H1 (cell line): ENCODE measurements around the gene HCK. TPM values are rescaled to one million over a fixed set of nuclear protein-coding genes. Genes with fewer than 3 reads are reported as not detected.

ENCODE experiments used
- CTCF ChIA-PET: fragments of 300-600 bp; sonication (Branson Sonifier 250); formaldehyde crosslinking; loops from one replicate; lab custom pipeline; 2021; ENCODE audit not compliant: partially characterized antibody; lab: Charles Lee
- POLR2A ChIA-PET: fragments of 300-600 bp; sonication (Branson Sonifier 250); formaldehyde crosslinking; loops from one replicate; lab custom pipeline; 2021; ENCODE audit warnings: inconsistent platforms; ENCODE audit not compliant: partially characterized antibody; lab: Charles Lee
- DNase-seq, 2 experiments: peaks; one replicate each; pipeline versions ENCODE4 v3.0.0 to v3.0.0-alpha.2; 2010 to 2022; ENCODE audit warnings: low spot score in 2 of 2, low read depth in 1 of 2, mixed read lengths in 1 of 2
- FAIRE-seq: peaks from 2 replicates; lab custom pipeline; 2011; peaks lifted over from hg19 to GRCh38; lab: Jason Lieb, UNC
- H2AFZ ChIP-seq: 2 replicates; pipeline ENCODE4 v1.8.1; 2012; ENCODE audit warnings: low read length, inconsistent platforms
- H2AK5ac ChIP-seq: 2 replicates; pipeline ENCODE4 v1.6.1; 2013; ENCODE audit warnings: low read depth, low read length
- H2BK120ac ChIP-seq: replicated peaks from 2 replicates; pipeline ENCODE3; 2013; ENCODE audit warnings: low read depth, low read length, inconsistent platforms
- H2BK12ac ChIP-seq: 2 replicates; pipeline ENCODE4 v1.6.1; 2013; ENCODE audit warnings: low read depth, low read length
- H2BK15ac ChIP-seq: 2 replicates; pipeline ENCODE4 v1.6.1; 2013; ENCODE audit warnings: low read length
- H2BK20ac ChIP-seq: 2 replicates; pipeline ENCODE4 v1.6.1; 2013; ENCODE audit warnings: low read length
- H2BK5ac ChIP-seq: 2 replicates; pipeline ENCODE4 v1.6.1; 2013; ENCODE audit warnings: low read depth, low read length
- H3K14ac ChIP-seq: 2 replicates; pipeline ENCODE4 v1.6.1; 2013; ENCODE audit warnings: inconsistent platforms; ENCODE audit not compliant: insufficient read length
- H3K18ac ChIP-seq: 2 replicates; pipeline ENCODE4 v1.6.1; 2013; ENCODE audit warnings: low read length; ENCODE audit errors: extremely low read depth
- H3K23ac ChIP-seq: 2 replicates; pipeline ENCODE4 v1.6.1; 2013; ENCODE audit warnings: inconsistent platforms; ENCODE audit not compliant: insufficient read length
- H3K23me2 ChIP-seq: 2 replicates; pipeline ENCODE4 v1.6.1; 2013; ENCODE audit warnings: low read depth, low read length
- H3K27ac ChIP-seq: 2 replicates; pipeline ENCODE4 v1.6.1; 2011; ENCODE audit warnings: low read depth, low read length, inconsistent platforms
- H3K27me3 ChIP-seq, 4 experiments: replicated peaks in 1 of 4; 1 replicate in 1 of 4; 2 replicates in 3 of 4; pipeline versions ENCODE4 v1.6.1 to v1.8.1; 2011 to 2013; ENCODE audit warnings: low read length in 3 of 4, mild to moderate bottlenecking in 3 of 4, inconsistent platforms in 2 of 4, mixed read lengths in 2 of 4, moderate library complexity in 1 of 4; ENCODE audit not compliant: control insufficient read depth in 3 of 4, insufficient read depth in 3 of 4; ENCODE audit errors: extremely low read depth in 1 of 4
- H3K36me3 ChIP-seq, 4 experiments: 2 replicates each; pipeline versions ENCODE4 v1.6.1 to v1.8.1; 2011 to 2013; ENCODE audit warnings: mild to moderate bottlenecking in 4 of 4, low read length in 3 of 4, moderate library complexity in 2 of 4, control low read depth in 1 of 4, inconsistent platforms in 1 of 4; ENCODE audit not compliant: insufficient read depth in 4 of 4, control insufficient read depth in 2 of 4
- H3K4ac ChIP-seq: replicated peaks from 2 replicates; pipeline ENCODE3; 2013; ENCODE audit warnings: low read length, low read depth, mixed read lengths, inconsistent platforms; ENCODE audit not compliant: insufficient read length
- H3K4me1 ChIP-seq, 4 experiments: replicated peaks in 1 of 4; 1 replicate in 1 of 4; 2 replicates in 3 of 4; pipeline versions ENCODE4 v1.6.1 to v1.8.1; 2011 to 2013; ENCODE audit warnings: low read length in 3 of 4, inconsistent platforms in 2 of 4, mixed read lengths in 1 of 4; ENCODE audit not compliant: insufficient read depth in 4 of 4, control insufficient read depth in 3 of 4
- H3K4me2 ChIP-seq, 2 experiments: 2 replicates each; pipeline versions ENCODE4 v1.6.1 to v1.8.1; 2011 to 2013; ENCODE audit warnings: low read depth in 2 of 2, low read length in 2 of 2, control low read depth in 1 of 2, inconsistent platforms in 1 of 2, mild to moderate bottlenecking in 1 of 2; ENCODE audit not compliant: insufficient read depth in 1 of 2
- H3K4me3 ChIP-seq, 4 experiments: fragments of 200-600, 300-600 bp in 1 of 4; sonication (generic), shearing (Covaris generic), sonication (Bioruptor Twin) in 1 of 4; 2 replicates each; pipeline versions ENCODE4 v1.5.1 to v1.8.1; 2011 to 2016; ENCODE audit warnings: low read length in 4 of 4, low read depth in 3 of 4, control low read depth in 2 of 4, inconsistent platforms in 2 of 4, mild to moderate bottlenecking in 2 of 4, mixed read lengths in 1 of 4, moderate library complexity in 1 of 4; ENCODE audit not compliant: insufficient read depth in 2 of 4; ENCODE audit errors: extremely low read depth in 1 of 4
- H3K56ac ChIP-seq: replicated peaks from 2 replicates; pipeline ENCODE3; 2013; ENCODE audit warnings: low read depth, mild to moderate bottlenecking, mixed read lengths, low read length, inconsistent platforms; ENCODE audit not compliant: insufficient read length
- H3K79me1 ChIP-seq: 2 replicates; pipeline ENCODE4 v1.6.1; 2013; ENCODE audit warnings: low read depth, low read length, control low read depth
- H3K79me2 ChIP-seq, 2 experiments: 2 replicates each; pipeline versions ENCODE4 v1.6.1 to v1.8.1; 2012 to 2013; ENCODE audit warnings: low read length in 2 of 2, mild to moderate bottlenecking in 2 of 2, inconsistent platforms in 1 of 2; ENCODE audit not compliant: insufficient read depth in 2 of 2, control insufficient read depth in 1 of 2
- H3K9ac ChIP-seq, 4 experiments: replicated peaks in 1 of 4; 1 replicate in 1 of 4; 2 replicates in 3 of 4; pipeline versions ENCODE4 v1.6.1 to v1.8.1; 2011 to 2013; ENCODE audit warnings: low read depth in 3 of 4, low read length in 3 of 4, control low read depth in 2 of 4, mild to moderate bottlenecking in 2 of 4, moderate library complexity in 2 of 4, inconsistent platforms in 1 of 4; ENCODE audit errors: extremely low read depth in 1 of 4
- H3K9me3 ChIP-seq, 2 experiments: 2 replicates each; pipeline versions ENCODE4 v1.6.1 to v1.8.1; 2012 to 2013; ENCODE audit warnings: mild to moderate bottlenecking in 2 of 2, moderate library complexity in 2 of 2, control low read depth in 1 of 2, inconsistent platforms in 1 of 2, low read depth in 1 of 2, low read length in 1 of 2, mixed read lengths in 1 of 2; ENCODE audit not compliant: insufficient read depth in 2 of 2
- H4K20me1 ChIP-seq, 2 experiments: replicated peaks in 1 of 2; 2 replicates each; pipeline versions ENCODE3 to v1.8.1; 2011 to 2013; ENCODE audit warnings: inconsistent platforms in 2 of 2, low read length in 2 of 2, mild to moderate bottlenecking in 1 of 2; ENCODE audit not compliant: insufficient read depth in 2 of 2, control insufficient read depth in 1 of 2
- H4K5ac ChIP-seq: 2 replicates; pipeline ENCODE4 v1.6.1; 2013; ENCODE audit warnings: low read length, low read depth, mixed read lengths, inconsistent platforms; ENCODE audit not compliant: insufficient read length
- H4K8ac ChIP-seq: 2 replicates; pipeline ENCODE4 v1.8.0; 2013; ENCODE audit warnings: mild to moderate bottlenecking, moderate library complexity, low read length, inconsistent platforms; ENCODE audit not compliant: insufficient read depth; ENCODE audit errors: extremely low read depth
- H4K91ac ChIP-seq: replicated peaks from 2 replicates; pipeline ENCODE3; 2013; ENCODE audit warnings: low read length, mixed read lengths, inconsistent platforms; ENCODE audit not compliant: insufficient read length
- CREB1 ChIP-seq: IDR thresholded peaks from 2 replicates; pipeline ENCODE4 v1.6.1; 2012; ENCODE audit warnings: inconsistent platforms
- CTCF ChIP-seq, 3 experiments: IDR thresholded peaks; 1 replicate in 2 of 3; 2 replicates in 1 of 3; pipeline versions ENCODE4 v1.5.1 to v1.6.1; 2011; ENCODE audit warnings: low read length in 3 of 3, mild to moderate bottlenecking in 3 of 3, inconsistent platforms in 2 of 3, low read depth in 1 of 3, moderate library complexity in 1 of 3; ENCODE audit not compliant: insufficient read depth in 1 of 3; ENCODE audit errors: control extremely low read depth in 1 of 3
- EZH2 ChIP-seq: fragments of 200-600 bp; sonication (generic); IDR thresholded peaks from 2 replicates; pipeline ENCODE4 v1.7.1; 2012; ENCODE audit warnings: low read depth, mild to moderate bottlenecking, moderate library complexity, low read length, inconsistent platforms; ENCODE audit not compliant: severe bottlenecking
- RAD21 ChIP-seq, 2 experiments: IDR thresholded peaks in 1 of 2; conservative IDR thresholded peaks in 1 of 2; 2 replicates each; pipeline ENCODE4 v1.6.1; 2011; ENCODE audit warnings: low read depth in 2 of 2, low read length in 2 of 2, improper control_type of control experiment in 1 of 2, inconsistent platforms in 1 of 2, mild to moderate bottlenecking in 1 of 2, moderate library complexity in 1 of 2
- RFX5 ChIP-seq: IDR thresholded peaks from 2 replicates; pipeline ENCODE4 v1.6.1; 2011; ENCODE audit warnings: low read depth, low read length, improper control_type of control experiment, borderline replicate concordance
- SAP30 ChIP-seq: fragments of 300-600 bp; sonication (generic); IDR thresholded peaks from 2 replicates; pipeline ENCODE4 v1.7.1; 2012; ENCODE audit warnings: low read length, moderate library complexity, mild to moderate bottlenecking, inconsistent platforms; ENCODE audit not compliant: insufficient read depth, insufficient replicate concordance
- SP1 ChIP-seq: IDR thresholded peaks from 2 replicates; pipeline ENCODE4 v1.6.1; 2011; ENCODE audit warnings: low read depth, low read length
- SP2 ChIP-seq: IDR thresholded peaks from 2 replicates; pipeline ENCODE4 v1.6.1; 2012; ENCODE audit warnings: mild to moderate bottlenecking, low read length, inconsistent platforms
- SUZ12 ChIP-seq: fragments of 200-600 bp; sonication (generic); IDR thresholded peaks from 2 replicates; pipeline ENCODE4 v1.6.1; 2012; ENCODE audit warnings: mild to moderate bottlenecking, inconsistent platforms, low read length, moderate library complexity, mixed read lengths
- TEAD4 ChIP-seq: IDR thresholded peaks from 2 replicates; pipeline ENCODE4 v1.6.1; 2012; ENCODE audit warnings: low read depth, low read length, inconsistent platforms, mixed read lengths
- WGBS, 2 experiments: shearing (Covaris generic) in 1 of 2; methylation state at CpG; one replicate each; pipeline versions ENCODE4 v1.1.6 to v1.1.7; 2013 to 2015; ENCODE audit warnings: low lambda C conversion rate in 2 of 2, mixed read lengths in 2 of 2, inconsistent platforms in 1 of 2, low coverage in 1 of 2, missing lambda C conversion rate in 1 of 2; ENCODE audit not compliant: insufficient replicate concordance in 2 of 2, insufficient coverage in 1 of 2, insufficient read length in 1 of 2; ENCODE audit errors: extremely low coverage in 1 of 2, missing lambda C conversion rate in 1 of 2; 5-methylcytosine and 5-hydroxymethylcytosine counted together
- polyA plus RNA-seq, 7 experiments: library from polyadenylated mRNA; depleted of rRNA in 3 of 7; stranded (reverse) in 5 of 7; unstranded in 2 of 7; fragments of >200 nt in 5 of 7; fragments of 200-250 nt in 2 of 7; gene quantifications; 1 replicate in 5 of 7; 2 replicates in 1 of 7; 4 replicates in 1 of 7; pipeline versions ENCODE4 v1.2.1 to v1.2.3, GENCODE V29; 2011 to 2013; ENCODE audit warnings: missing spikeins in 2 of 7, mixed read lengths in 2 of 7
- total RNA-seq: library from RNA; stranded (reverse); fragmentation: NEBNext Ultra II Directional; extraction: Animal tissue kit (Norgen Biotek cat#: 25700); gene quantifications from 2 replicates; pipeline ENCODE4 v1.2.1, GENCODE V29; 2021

Gene HCK
- total and polyA plus RNA-seq, 2 of the 8 experiments (the other 6 are each of a cell fraction or from before 2014, with no cell fraction given), result 0.37 to 4.3 TPM

GRCh38 chr20:32079655-32080109, 27.6 kb downstream of the HCK start:
- FAIRE-seq, result no peak
- Histone ChIP-seq H3K23me2 (no peaks in the 10 kb centered on the region), H4K5ac (no peak overlapping the region), H2AK5ac (no peak overlapping the region), H3K27me3 (no peaks in the 10 kb centered on the region), H3K4me2 (no peak overlapping the region), H4K8ac (0 out of 2 replicates have a peak overlapping the region, but pooled peaks have one; percentile 3), H4K20me1 (no peaks in the 10 kb centered on the region)
- TF ChIP-seq SAP30 (no peak), SUZ12 (no peak), CTCF (IDR thresholded peaks at IDR 0.05; ENCODE audit: control extremely low read depth in 1 of 3, insufficient read depth in 1 of 3, low read depth in 1 of 3, low read length in 3 of 3) (peak in 2 of 3 experiments; percentile 5 to 15; a peak in 2 of 4 replicates), CREB1 (no peak), SP1 (no peak), TEAD4 (no peak), EZH2 (no peak), RAD21 (IDR thresholded peaks at IDR 0.05 in 1 of 2, conservative IDR thresholded peaks at IDR 0.05 in 1 of 2; ENCODE audit: low read depth in 2 of 2, low read length in 2 of 2) (0 out of 4 replicates have a peak, but pooled peaks of 1 of the 2 experiments have one; percentile 13), RFX5 (no peak), SP2 (no peak)
- TF ChIP-seq, all 59 proteins: peak for 2
- CTCF ChIA-PET, result interaction anchor here (0.8 to 2.6 kb wide), 8 partner anchors 10 to 467 kb away, joined by 3 to 8 read pairs (median 4); no protein-coding TSS in a partner anchor
- Histone ChIP-seq H3K79me2 (no peaks in the 10 kb centered on the region), H3K23ac (no peak overlapping the region), H3K36me3 (no peaks in the 10 kb centered on the region), H3K79me1 (no peaks in the 10 kb centered on the region), H3K9me3 (no peaks in the 10 kb centered on the region), H3K9ac (no peak overlapping the region), H2BK15ac (no peak overlapping the region), H3K27ac (no peak overlapping the region), H4K91ac (peak overlapping the region; percentile 7), H3K14ac (no peak overlapping the region), H3K18ac (no peak overlapping the region; the same call in 1 of the 2 replicates), H2BK5ac (no peak overlapping the region), H2BK120ac (no peak overlapping the region), H2AFZ (no peak overlapping the region), H3K4ac (no peak overlapping the region), H3K4me3 (no peak overlapping the region), H2BK20ac (no peak overlapping the region), H3K56ac (no peak overlapping the region), H3K4me1 (peaks cover 0 to 3% (median under 1%) of the 10 kb centered on the region in 4 experiments; a peak in 4 of 7 replicates), H2BK12ac (no peak overlapping the region)
- 84% methylated on average over 8 of the region's 8 CpGs; no CpG with 5 or more reads in 1 of the 2 experiments for WGBS, 2 experiments
- no peak for DNase-seq
- POLR2A ChIA-PET, result no interaction called here
